Upper lobe of right lung (tissue), 1 donor: ENCODE measurements around the gene BICC1. TPM values are rescaled to one million over a fixed set of nuclear protein-coding genes. Genes with fewer than 3 reads are reported as not detected.

Experiments used
- ATAC-seq: fragments of 200-7000 bp; cut with Tn5 transposase; one replicate; pipeline ENCODE4 v1.9.1; 2020; ENCODE audit warnings: mild to moderate bottlenecking, moderate library complexity
- DNase-seq: peaks from one replicate; pipeline ENCODE4 v3.0.0-alpha.2; 2020
- H3K27ac ChIP-seq: fragments of 200-600 bp; one replicate; pipeline ENCODE4 v1.8.0; 2022
- H3K27me3 ChIP-seq: fragments of 200-600 bp; one replicate; pipeline ENCODE4 v1.8.0; 2022; ENCODE audit warnings: mild to moderate bottlenecking
- H3K36me3 ChIP-seq: fragments of 200-600 bp; one replicate; pipeline ENCODE4 v1.8.0; 2022
- H3K4me1 ChIP-seq: fragments of 200-600 bp; one replicate; pipeline ENCODE4 v1.8.0; 2022
- H3K4me3 ChIP-seq: fragments of 200-600 bp; one replicate; pipeline ENCODE4 v1.8.0; 2022; ENCODE audit warnings: mild to moderate bottlenecking
- H3K9me3 ChIP-seq: fragments of 200-600 bp; one replicate; pipeline ENCODE4 v1.8.0; 2022
- intact Hi-C: fragments of 100-400 bp; cut with DNase I; formaldehyde crosslinking; loops from one replicate; pipeline ENCODE4 v1.11.0; 2022
- total RNA-seq: library from RNA; stranded (reverse); fragmentation: NEBNext Ultra II Directional; extraction: Animal tissue kit (Norgen Biotek cat#: 25700); gene quantifications from one replicate; pipeline ENCODE4 v1.2.1, GENCODE V29; 2021
- TF ChIP-seq, protein P1 (sequence below): fragments of 200-600 bp; IDR thresholded peaks from one replicate; pipeline ENCODE4 v1.8.0; 2022; ENCODE audit warnings: antibody characterized with exemption
- donor health status: DM: no; HTN: yes; CAD: no; lungs with severe emphysema.

Gene BICC1
- total RNA-seq, 1 donor from 2014 or later: 9.2 TPM

DNA sequence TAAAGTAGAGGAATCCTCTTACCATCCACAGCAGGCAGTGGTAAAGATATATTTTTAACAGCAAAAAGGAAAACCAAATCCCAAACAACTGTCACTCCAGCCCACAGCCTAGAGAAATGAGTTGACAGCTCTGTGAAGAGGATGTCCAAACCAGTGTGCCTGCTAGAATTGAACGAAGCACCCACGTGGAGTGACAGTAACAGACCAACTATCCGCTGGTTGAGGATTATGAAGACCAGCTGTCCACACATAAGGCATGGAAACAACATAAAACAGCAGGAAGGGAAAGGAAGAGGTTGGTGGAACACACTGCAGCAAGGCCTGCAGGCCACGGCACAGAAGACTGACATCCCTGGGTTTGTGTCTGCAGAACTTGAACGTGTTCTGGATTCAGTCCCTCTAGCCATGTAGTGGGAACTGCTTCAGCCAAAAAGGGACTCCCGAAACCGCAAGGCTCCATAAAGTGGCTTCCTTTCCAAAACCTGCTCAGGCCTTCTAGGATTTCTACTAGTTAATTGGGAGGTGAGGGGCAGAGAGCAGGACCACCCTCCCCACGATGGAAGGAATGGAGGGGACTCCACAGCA lies 324.4 kb downstream of the BICC1 start:
- Histone ChIP-seq H3K4me1 (peaks cover 7% of the 10 kb centered on the region), H3K36me3 (no peaks in the 10 kb centered on the region), H3K27ac (no peak overlapping the region), H3K4me3 (no peak overlapping the region), H3K9me3 (no peaks in the 10 kb centered on the region), H3K27me3 (no peaks in the 10 kb centered on the region)
- ATAC-seq (peak; percentile 37), DNase-seq (no peak)
- intact Hi-C loops: no loop called here
- TF ChIP-seq, protein P1, sequence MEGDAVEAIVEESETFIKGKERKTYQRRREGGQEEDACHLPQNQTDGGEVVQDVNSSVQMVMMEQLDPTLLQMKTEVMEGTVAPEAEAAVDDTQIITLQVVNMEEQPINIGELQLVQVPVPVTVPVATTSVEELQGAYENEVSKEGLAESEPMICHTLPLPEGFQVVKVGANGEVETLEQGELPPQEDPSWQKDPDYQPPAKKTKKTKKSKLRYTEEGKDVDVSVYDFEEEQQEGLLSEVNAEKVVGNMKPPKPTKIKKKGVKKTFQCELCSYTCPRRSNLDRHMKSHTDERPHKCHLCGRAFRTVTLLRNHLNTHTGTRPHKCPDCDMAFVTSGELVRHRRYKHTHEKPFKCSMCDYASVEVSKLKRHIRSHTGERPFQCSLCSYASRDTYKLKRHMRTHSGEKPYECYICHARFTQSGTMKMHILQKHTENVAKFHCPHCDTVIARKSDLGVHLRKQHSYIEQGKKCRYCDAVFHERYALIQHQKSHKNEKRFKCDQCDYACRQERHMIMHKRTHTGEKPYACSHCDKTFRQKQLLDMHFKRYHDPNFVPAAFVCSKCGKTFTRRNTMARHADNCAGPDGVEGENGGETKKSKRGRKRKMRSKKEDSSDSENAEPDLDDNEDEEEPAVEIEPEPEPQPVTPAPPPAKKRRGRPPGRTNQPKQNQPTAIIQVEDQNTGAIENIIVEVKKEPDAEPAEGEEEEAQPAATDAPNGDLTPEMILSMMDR: no peak

DNA sequence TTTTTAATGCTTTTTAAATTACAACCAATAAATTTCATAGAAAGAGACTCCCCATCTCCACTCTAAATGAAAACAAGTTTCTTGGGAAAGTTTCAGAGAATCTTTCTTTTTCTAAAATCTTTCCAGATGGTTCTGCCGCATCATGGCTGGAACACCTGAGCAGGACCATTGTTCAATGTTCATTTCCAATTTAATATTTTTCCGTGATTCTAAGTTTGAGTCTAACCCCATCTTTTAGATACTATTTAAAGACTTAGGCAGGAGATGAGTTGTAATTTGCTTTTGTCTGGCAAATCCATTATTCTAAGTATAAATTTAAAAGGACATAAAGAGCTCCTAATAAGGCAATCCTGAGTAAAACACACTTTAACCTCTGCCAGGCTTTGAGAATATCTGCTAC lies 325.2 kb downstream of the BICC1 start:
- no peaks in the 10 kb centered on the region for H3K36me3 ChIP-seq
- peaks cover 7% of the 10 kb centered on the region for H3K4me1 ChIP-seq
- no peaks in the 10 kb centered on the region for H3K9me3 ChIP-seq
- no peaks in the 10 kb centered on the region for H3K27me3 ChIP-seq
- DNase-seq (no peak), ATAC-seq (no peak)
- no peak overlapping the region for H3K27ac ChIP-seq
- TF ChIP-seq, protein P1: no peak
- H3K4me3 ChIP-seq: no peak overlapping the region
- intact Hi-C loops: no loop called here

DNA sequence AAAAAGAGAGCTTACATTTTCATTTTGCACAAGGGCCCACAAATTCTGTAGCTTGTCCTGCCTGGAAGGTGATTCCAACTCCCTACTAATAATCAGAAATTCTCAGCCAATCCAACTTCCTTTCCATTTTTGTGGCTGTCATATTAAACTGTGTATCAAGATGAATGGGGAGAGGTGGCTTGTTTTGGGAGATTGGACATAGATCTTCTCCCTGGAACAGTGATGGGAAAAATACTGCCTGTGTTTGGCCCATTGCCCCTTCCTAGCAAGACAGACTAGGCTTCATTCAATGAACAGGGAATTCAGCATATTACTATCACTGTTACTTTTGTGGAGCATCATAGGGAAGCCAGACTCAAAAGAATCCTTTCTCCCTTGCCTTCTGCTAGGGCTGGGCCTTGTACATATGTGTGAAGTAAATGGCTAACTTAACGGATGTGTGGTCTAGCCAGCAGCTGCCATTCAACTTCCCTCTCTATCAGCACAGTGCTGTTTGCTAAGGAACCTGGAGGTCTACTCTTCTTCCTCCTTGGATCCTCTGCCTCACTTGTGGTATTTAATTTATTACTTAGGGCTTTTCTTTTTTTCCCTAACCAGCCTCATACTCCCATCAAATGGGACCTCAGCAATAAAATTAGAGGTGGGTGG lies 326.0 kb downstream of the BICC1 start:
- ATAC-seq: no peak
- H3K27me3 ChIP-seq: no peaks in the 10 kb centered on the region
- H3K9me3 ChIP-seq: no peaks in the 10 kb centered on the region
- TF ChIP-seq, protein P1: no peak
- no peaks in the 10 kb centered on the region for H3K36me3 ChIP-seq
- no peak overlapping the region for H3K4me3 ChIP-seq
- intact Hi-C loops: no loop called here
- peaks cover 2% of the 10 kb centered on the region for H3K4me1 ChIP-seq
- no peak for DNase-seq
- H3K27ac ChIP-seq: no peak overlapping the region

DNA sequence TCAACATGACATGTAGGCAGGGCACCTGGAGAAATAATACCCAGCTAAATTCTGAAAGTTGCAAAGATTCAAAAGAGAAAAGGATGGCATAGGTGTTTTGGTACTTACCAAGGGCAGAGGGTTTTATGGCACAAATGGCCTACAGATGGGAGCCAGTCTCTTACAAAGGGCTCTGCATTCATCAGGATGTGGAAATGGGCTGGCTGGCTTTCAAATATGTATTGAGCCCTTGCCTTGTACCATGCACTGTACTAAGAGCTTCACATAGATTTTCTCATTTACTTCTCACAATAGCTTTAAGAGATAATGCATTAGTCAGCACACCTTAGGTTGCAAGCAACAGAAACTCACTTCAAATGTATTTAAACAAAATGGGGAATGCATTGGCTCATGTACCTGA lies 327.1 kb downstream of the BICC1 start:
- H3K27ac ChIP-seq: no peak overlapping the region
- DNase-seq: no peak
- no peak for ATAC-seq
- intact Hi-C loops: no loop called here
- H3K36me3 ChIP-seq: no peaks in the 10 kb centered on the region
- TF ChIP-seq, protein P1: no peak
- no peaks in the 10 kb centered on the region for H3K27me3 ChIP-seq
- no peak overlapping the region for H3K4me3 ChIP-seq
- no peaks in the 10 kb centered on the region for H3K4me1 ChIP-seq
- H3K9me3 ChIP-seq: no peaks in the 10 kb centered on the region

DNA sequence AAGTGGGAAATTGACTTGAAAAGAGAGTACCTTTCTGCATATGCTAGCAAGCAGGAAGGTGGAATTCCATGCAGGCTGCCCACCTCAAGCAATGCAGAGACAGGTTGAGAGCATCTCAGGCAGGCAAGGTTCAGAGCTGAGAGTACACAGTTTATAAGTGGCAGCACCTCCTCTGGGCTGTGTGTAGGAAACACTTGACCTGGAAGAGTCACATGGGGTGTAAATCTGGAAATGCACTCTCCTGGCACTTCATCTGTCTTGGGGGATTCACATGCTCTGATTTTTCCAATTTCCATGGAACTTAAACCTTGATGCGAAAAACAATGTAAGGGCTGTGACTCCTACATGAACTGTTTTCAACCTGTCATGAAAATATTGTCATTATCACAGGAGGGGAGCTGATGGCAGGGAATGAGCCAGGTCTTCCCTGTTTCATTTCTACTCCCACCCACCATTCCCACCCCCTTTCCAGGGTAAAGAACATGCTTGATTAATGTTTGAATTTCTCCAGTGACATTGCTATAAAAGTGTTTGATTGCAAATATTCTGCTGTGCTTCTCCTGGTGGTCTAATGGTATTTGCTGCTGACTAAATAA lies 328.3 kb downstream of the BICC1 start:
- intact Hi-C loops: no loop called here
- Histone ChIP-seq H3K27me3 (no peaks in the 10 kb centered on the region), H3K36me3 (no peaks in the 10 kb centered on the region), H3K4me1 (no peaks in the 10 kb centered on the region), H3K9me3 (no peaks in the 10 kb centered on the region), H3K27ac (no peak overlapping the region), H3K4me3 (no peak overlapping the region)
- TF ChIP-seq, protein P1: no peak
- DNase-seq: no peak
- ATAC-seq: peak; percentile 32
